Measurements from ENCODE around the gene SLC39A11.
A peak's percentile ranks its signal among the peaks of the same experiment; 100 is the strongest.

The SLC39A11 gene

GRCh38 chr17:73042809-73043685 is 49.4 kb downstream of the SLC39A11 start:
- DNase-seq = peak in 1 of 2 experiments; percentile 7

GRCh38 chr17:73042225-73042624 is 50.3 kb downstream of the SLC39A11 start:
- DNase-seq = no peak

- no peak for DNase-seq
These were observed 53.2 kb downstream of the SLC39A11 start for GRCh38 chr17:73039282-73039681.

- DNase-seq = no peak
These were observed 61.0 kb downstream of the SLC39A11 start for GRCh38 chr17:73031472-73031871.

- no peak for DNase-seq
These were observed 61.5 kb downstream of the SLC39A11 start for GRCh38 chr17:73030995-73031394.

DNA sequence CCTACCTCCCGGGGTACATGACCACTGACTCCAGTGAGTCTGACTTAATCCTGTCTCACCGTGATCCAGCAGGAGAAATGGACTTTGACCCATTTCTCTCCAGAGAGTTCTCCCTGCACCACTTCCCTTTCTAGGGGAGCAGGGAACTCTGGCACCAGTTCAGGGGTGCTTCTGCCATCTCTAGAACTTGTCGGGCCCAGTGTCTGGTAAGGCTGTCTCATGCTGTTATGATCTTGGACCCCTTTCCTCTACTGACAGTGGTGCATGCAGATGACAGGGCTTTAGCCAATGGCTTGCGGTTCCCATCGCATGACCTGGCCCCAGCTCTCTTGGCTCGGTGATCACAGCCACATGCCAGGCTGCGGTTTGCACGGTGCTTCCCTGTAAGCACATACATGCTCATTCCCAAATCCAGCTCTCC is 62.0 kb downstream of the SLC39A11 start:
- DNase-seq = peak in 1 of 2 experiments; percentile 43

DNA sequence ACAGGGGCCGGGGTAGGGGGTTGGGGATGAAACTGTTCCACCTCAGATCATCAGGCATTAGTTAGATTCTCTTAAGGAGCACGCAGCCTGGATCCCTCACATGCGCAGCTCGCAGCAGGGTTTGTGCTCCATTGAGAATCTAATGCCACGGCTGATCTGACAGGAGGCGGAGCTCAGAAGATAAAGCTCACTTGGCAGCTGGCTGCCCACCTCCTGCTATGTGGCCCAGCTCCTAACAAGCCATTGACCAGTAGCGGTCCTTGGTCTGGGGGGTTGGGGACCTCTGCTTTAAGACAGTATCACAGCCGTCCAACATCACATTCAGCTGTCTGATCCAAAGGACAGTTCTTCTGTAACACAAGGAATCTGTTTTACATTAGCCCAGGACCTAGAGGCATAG is 62.5 kb downstream of the SLC39A11 start:
- DNase-seq = no peak

- DNase-seq = no peak
These were observed 63.5 kb downstream of the SLC39A11 start for GRCh38 chr17:73029021-73029420.

DNA sequence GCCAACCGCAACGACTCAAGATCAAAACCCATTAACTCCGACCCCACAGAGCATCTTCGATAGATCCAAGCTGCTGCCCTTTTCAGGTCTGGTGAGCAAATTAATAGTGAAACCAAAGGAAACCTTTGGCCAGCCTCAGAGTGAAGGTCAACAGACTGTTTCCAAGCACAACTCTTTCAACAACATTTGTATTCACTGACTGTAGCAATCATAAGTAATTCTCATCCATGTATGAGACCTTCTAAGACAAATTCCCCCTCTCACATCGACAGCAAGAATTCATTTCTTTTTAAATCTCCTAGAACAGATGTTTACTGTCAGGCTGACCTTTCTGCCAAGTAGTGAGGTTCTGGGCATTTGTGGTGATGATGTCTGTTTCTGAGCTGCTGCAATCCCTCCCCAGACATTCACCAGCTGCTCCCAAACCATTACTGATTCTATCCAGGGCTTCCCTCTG is 64.2 kb downstream of the SLC39A11 start:
- DNase-seq = no peak

GRCh38 chr17:73027130-73027741 is 65.3 kb downstream of the SLC39A11 start:
- DNase-seq = no peak

DNA sequence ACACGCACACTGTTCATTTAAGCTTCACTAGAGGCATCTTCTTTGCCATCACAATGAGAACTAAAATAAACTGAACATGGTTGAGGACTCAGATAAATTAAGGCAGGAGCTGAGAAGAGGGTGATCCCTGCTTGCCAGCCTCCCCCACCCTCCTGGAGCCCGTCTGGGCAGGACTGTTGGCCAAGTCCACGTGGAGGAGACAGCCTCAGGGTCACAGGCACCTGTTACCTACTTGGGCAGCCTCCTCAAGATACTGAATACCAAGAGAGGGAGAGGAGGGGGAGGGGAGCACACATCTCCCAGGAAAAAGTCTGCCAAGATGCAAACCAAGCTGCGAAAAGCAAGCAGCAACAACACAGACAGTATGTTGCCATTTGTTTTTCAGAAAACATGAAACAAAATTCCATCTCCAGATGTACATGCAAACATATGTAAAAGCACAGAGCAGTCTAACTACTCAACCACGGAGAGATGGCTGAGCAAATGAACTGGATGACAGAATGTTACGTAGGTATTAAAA is 67.4 kb downstream of the SLC39A11 start:
- DNase-seq = peak; percentile 59 to 69

DNA sequence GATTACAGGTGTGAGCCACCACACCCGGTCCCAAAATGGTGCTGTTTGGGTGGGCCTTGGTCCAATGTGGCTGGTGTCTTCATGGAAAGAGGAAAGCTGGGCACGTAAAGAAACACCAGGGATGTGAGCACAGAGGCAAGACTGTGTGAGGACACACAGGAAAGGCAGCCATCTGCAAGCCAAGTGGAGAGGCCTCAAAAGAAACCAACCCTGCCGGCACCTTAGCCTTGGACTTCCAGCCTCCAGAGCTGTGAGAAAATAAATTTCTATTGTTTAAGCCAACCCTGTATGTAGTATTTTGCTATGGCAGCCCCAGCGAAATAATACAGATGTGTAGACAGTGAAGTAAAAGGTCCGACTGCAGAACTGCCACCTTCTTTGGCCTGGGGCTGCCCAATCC is 68.7 kb downstream of the SLC39A11 start:
- no peak for DNase-seq

GRCh38 chr17:73022694-73023093 is 69.8 kb downstream of the SLC39A11 start:
- DNase-seq = no peak

GRCh38 chr17:73021771-73022170 is 70.7 kb downstream of the SLC39A11 start:
- no peak for DNase-seq

DNA sequence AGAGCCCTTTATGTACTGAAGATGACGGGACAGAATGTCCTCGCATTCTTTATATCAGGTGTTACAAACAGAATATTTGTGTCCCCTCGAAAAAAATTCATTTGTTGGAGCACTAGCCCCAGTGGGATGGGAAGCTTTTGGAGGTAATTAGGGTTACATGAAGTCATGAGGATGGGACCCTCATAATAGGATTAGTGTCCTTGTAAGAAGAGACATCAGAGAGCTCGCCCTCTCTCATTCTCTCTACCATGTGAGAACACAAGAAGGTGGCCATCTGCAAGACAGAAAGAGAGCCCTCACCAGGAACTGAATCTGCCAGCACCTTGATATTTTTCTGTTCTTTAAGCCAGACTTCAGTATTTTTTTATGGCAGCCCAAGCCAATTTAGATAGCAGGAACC is 72.4 kb downstream of the SLC39A11 start:
- no peak for DNase-seq

GRCh38 chr17:73018599-73018998 is 73.9 kb downstream of the SLC39A11 start:
- no peak for DNase-seq

GRCh38 chr17:73017658-73018057 is 74.8 kb downstream of the SLC39A11 start:
- DNase-seq = no peak

GRCh38 chr17:73015722-73016276 is 76.7 kb downstream of the SLC39A11 start:
- no peak for DNase-seq

DNA sequence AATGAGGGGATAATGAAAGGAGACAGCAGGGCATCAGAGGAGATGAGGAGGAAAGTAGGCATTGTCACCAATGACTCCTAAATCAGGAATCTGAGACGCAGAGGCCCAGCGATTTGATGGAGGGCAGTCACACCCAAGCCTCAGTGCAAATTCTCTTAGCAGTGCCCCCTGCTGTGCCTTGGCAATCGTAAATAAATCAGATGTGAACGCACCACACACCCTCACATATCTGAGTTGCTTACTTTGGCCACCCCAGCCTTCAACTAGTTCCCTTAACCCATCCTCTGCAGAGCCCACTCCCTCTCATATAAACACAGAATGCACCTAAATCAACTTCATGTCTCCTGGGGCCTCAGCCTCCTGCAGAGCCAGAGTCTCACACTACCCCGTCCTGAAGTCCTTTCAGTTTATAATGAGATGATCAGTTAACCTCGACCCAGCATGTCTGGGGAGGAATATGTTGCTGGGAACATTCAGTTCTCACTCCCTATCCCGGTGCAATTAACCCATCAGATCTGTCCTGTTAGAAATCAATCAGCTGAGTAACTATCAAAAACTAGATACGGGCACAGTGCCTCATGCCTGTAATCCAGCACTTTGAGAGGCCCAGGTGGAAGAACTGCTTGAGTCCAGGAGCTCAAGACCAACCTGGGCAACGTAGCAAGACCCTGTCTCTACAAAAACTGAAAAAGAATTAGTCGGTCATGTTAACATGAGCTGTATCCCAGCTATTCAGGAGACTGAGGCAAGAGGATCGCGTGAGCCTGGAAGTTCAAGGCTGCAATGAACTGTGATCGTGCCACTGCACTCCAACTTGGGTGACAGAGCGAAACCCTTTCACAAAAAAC is 78.4 kb downstream of the SLC39A11 start:
- DNase-seq = no peak

- peak in 1 of 2 experiments; percentile 24 for DNase-seq
These were observed 79.2 kb downstream of the SLC39A11 start for GRCh38 chr17:73013301-73013700.

GRCh38 chr17:73011016-73011486 is 81.4 kb downstream of the SLC39A11 start:
- DNase-seq = no peak

DNA sequence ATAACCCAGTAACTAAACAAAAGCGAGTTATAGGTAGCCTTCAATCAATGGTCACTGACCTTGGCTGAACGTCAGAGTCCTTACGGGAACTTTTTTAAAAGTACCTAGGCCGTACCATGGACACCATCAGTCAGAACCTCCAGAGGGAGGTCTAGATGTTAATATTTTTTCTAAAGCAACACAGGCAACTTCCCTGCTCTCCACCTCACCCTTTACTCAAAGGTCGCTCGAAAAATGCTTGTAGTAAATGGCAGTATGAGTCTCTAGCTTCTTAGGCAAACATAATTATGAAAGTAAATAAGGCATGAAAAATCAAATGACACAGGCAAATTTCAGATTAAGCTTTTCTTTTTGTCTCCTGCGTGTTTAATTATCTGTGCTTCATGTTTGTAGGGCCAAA is 82.1 kb downstream of the SLC39A11 start:
- peak; percentile 3 to 16 for DNase-seq

GRCh38 chr17:73007407-73007806 is 85.1 kb downstream of the SLC39A11 start:
- DNase-seq = no peak

Measured in NCI-H526 (cell line).